Glomerular visceral epithelial cell (primary cell): ENCODE data around the gene AOAH.
"Not testable (repeated sequence)": the region's sequence is repeated elsewhere in the genome, so short reads cannot be mapped to it uniquely, and the experiment has no call there.

Source experiments
- DNase-seq: peaks from one replicate; pipeline ENCODE4 v3.0.0-alpha.2; 2016; ENCODE audit errors: extremely low spot score

AOAH gene

GRCh38 chr7:36507475-36508440 lies 216.5 kb downstream of the AOAH start:
- DNase-seq: no peak

GRCh38 chr7:36506820-36507219 lies 217.5 kb downstream of the AOAH start:
- DNase-seq: peak; percentile 30

GRCh38 chr7:36506130-36506798 lies 218.0 kb downstream of the AOAH start:
- DNase-seq: no peak

DNA sequence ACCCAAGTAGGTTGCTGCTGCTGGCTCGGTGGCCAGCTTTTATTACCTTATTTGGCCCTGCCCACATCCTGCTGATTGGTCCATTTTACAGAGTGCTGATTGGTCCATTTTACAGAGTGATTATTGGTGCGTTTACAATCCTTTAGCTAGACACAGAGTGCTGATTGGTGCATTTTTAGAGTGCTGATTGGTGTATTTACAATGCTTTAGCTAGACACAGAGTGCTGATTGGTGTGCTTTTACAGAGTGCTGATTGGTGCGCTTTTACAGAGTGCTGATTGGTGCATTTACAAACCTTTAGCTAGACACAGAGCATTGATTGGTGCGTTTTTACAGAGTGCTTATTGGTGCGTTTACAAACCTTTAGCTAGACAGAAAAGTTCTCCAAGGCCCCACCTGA lies 219.7 kb downstream of the AOAH start:
- not testable (repeated sequence) for DNase-seq

- DNase-seq: not testable (repeated sequence)
These were observed 220.1 kb downstream of the AOAH start for GRCh38 chr7:36504216-36504615.

GRCh38 chr7:36497775-36498174 lies 226.5 kb downstream of the AOAH start:
- no peak for DNase-seq

DNA sequence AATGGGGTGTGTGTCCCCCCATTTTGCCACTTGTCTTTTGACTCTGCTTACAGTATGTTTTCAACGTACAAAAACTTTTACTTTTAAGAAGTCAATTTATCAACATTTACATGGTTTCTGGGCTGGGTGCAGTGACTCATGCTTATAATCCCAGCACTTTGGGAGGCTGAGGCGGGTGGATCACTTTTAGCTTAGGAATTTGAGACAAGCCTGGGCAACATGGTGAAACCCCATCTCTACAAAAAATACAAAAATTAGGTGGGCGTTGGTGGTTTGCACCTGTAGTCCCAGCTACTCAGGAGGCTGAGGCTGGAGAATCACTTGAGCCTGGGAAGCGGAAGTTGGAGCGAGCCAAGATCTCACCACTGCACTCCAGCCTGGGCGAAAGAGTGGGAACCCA lies 227.1 kb downstream of the AOAH start:
- not testable (repeated sequence) for DNase-seq

- DNase-seq: no peak
These were observed 227.7 kb downstream of the AOAH start for GRCh38 chr7:36496576-36496975.

GRCh38 chr7:36491317-36491716 lies 233.0 kb downstream of the AOAH start:
- no peak for DNase-seq

DNA sequence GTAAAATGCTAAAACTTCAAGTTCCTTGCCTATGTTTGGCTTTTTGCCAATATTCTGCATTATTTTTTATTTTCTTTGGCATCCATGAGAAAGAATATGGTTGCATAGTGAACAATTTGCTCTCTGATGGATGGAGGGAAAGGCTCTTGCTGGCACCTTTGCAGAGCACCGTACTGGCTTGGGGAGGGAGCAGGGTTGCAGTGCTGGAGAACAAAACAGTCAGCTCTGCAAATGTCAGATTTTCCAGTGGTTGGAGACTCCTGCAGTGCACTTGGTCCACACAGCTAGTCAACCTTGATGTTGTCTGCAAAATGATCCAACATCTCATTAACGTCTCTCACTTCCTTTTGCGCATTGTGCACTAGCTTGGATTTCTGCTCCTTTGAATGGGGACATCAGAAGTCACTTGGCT lies 233.9 kb downstream of the AOAH start:
- DNase-seq: no peak

- DNase-seq: not testable (repeated sequence)
These were observed 235.6 kb downstream of the AOAH start for GRCh38 chr7:36488672-36489071.

DNA sequence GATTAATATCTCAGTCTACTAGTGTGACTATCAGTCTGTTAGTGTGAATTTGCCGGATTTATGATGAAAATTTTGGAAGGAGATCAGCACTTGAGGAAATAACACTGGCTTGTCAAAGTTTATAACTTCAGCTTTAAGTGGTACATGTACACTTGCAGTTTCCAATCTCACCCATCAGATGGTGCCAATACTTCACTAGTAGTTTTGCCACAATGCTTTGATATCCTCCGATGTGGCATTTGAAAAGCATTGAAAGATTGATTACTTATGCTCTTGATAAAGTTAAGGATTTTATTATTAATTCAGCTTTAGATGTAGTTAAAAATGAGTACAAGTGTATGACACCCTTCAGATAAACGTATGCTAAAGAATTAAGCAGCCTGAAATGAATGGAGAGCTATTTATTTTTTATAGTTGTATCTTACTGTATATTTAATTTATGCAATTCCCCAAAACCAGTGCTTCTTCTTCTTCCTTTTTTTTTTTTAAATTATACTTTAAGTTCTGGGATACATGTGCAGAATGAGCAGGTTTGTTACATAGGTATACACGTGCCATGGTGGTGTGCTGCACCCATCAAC lies 236.4 kb downstream of the AOAH start:
- peak; percentile 57 for DNase-seq

DNA sequence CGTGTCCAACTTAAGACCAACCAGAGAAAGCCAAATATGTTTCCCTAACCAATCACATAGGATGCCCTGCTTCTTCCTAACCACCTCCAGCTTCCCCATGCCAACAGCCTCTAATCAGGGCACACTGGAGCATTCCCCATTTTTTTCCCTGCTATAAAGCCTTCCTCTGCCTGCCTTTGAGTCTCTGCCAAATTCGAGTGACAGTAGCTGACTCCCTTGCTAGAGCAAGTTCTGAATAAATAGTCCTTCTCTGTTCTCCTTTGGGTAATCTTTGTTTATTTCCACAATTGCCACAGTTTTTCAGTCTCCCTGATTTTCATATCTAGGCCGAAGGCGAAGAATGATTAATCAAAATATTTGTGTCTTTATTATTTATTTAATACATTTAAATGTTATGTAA lies 238.0 kb downstream of the AOAH start:
- no peak for DNase-seq

DNA sequence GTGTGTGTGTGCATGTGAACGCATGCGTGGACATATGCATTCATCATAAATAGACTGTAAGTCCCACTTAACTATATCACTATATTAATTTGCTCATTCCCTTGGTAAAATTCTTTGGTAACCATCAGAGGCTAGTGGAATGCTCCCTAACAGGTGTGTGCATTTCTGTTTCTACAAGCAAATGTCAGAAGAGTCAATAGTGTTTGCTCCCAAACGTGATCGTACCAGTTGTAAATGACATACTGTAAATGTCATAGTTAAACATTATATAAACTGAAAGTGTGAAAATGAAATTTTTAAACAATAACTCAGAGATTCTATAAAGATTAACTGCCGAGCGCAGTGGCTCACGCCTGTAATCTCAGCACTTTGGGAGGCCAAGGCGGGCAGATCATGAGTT lies 240.0 kb downstream of the AOAH start:
- no peak for DNase-seq

- DNase-seq: peak; percentile 35
These were observed 240.4 kb downstream of the AOAH start for GRCh38 chr7:36483853-36484252.

DNA sequence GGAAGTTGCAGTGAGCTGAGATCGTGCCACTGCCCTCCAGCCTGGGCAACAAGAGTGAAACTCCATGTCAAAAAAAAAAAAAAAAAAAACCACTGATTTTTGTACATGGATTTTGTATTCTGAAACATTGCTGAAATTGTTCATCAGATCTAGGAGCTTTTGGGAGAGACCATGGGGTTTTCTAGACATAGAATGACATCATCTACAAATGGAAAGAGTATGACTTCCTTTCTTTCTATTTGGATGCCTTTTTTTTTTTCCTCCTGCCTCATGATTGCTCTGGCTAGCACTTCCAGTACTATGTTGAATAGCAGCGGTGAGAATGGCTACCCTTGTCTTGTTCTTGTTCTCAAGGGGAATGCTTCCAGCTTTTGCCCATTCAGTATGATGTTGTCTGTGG lies 245.5 kb downstream of the AOAH start:
- no peak for DNase-seq

DNA sequence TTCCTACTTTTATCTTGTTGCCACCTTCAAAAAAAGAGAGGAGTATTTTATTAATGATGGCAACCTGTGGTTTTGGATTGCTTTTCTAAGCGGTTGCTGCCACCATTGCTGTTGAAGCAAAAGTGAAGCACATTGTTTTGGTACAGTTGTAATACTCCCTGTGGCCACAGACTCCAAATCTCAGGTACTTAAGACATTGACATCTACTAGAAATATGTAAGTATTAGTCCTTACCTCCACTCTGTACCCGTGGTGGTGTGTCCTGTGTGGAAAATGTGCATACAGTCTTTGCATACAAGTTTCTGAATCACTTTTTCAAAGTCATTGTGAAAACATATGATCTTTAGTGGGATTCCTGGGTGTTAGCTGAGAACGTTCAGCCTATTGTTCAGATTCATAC lies 248.9 kb downstream of the AOAH start:
- no peak for DNase-seq

DNA sequence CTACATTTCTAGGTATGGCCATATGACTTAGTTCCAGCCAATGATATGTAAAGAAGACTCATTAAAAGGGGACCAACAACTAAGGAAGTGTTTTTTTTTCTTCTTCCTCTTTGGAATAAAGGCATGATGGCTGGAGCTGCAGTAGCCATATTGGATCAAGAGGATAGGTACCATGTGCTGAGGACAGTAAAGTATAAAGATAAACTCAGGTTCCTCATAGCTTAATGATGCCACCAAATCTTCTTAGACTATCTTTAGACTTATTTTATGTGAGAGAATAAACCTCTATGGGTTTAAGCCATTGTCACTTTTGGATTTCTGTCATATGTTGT lies 249.3 kb downstream of the AOAH start:
- DNase-seq: no peak

DNA sequence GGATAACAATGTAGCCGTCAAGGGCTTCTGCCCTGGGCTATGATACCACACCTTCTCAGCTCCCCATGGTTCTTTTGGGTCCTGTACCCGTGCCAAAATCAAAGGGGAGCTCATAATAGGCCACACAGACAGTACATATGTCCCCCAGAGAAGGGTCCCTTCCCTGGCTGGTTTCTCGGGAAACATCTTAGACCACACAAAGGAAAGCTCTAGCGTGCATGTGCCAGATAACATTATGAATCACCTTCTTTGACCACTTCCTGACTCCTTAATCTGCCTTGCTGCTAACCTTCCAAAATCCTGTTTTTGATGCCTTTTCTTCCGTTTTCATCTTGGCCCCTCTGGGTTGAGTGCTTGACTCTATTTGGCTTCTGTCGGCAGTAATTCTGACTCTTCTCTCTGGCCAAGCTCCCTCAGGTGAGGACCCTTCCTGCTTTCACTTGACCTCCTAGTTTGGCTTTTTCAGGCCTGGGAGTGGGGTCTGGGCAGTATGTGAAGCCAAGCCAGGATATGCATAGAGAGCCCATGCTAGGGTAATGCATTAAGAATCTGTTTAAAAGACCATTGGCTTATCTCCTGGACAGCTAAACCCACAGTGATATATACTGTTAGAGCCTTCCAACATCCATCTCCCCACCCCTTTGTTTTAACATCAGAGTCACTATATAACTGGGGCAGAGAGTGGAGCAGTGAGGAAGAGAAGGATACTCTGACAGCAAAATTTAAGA lies 249.8 kb downstream of the AOAH start:
- DNase-seq: no peak

DNA sequence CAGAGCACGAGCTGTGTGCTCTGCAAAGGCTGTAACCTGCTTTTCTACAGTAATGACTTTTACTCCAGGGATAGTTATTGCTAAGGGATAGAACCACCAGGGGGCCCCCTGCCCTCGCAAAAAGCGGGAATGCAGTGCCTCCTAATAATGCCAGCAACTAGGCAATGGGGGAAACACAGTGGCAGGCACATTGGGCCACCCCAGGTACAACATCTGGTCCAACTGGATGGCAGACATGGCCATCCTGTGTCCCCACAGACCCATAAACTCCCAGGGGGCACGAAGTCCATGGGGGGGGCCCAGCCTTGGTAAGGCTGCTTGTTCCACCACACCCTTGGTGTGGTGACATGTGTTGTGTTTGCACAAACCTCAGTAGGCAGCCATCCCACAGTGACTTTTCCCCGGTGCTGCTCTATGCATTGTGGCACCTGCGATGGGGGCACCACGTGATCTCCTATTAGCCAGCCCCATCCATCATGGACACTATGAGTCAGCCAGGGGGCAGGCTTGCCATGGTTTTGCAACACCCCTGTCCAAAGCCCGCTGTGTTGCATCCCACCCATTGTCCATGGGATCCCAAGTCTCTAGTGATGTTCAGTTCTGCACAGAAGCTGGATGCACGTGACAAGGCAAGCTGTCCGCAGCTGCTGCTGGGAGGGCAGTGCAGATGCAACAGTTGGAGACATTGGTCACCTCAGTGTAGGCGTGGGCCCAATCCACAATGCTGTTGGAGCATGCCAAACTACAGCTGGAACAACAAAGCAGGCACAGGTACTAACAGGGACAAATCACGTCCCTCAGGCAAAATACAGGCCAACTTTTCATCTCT lies 250.6 kb downstream of the AOAH start:
- DNase-seq: peak; percentile 29

DNA sequence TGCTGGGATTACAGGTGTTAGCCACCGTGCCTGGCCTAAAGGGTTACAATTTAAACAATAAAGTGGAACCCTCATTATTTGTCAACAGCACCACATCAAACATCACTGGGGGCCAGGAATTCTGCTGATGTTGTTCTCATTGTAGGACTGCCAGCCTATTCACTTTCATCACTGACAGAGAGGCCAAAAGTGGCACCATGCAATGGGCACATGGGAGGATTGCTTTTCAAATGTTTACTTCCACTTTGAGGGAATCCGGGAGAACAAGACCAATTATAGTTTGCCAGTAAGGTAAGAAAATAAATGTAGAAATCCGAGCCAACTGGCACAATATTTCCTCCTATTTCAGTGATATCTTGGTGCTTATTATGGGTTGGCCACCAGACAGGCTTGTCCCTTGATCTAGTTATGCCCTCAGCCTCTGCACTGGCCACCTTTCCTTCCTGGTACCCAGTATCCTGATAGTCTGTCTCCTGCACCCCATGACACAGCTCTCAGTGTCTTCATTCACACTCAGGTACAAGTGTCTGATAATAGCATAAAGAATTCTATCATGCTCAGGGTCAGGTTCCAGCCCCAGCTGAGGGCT lies 252.1 kb downstream of the AOAH start:
- no peak for DNase-seq
